Esophagus muscularis mucosa (tissue), 4 donors: ENCODE measurements around the gene DENND4C. TPM values are rescaled to one million over a fixed set of nuclear protein-coding genes. Genes with fewer than 3 reads are reported as not detected.

Source experiments
- DNase-seq: peaks from one replicate; pipeline ENCODE4 v3.0.0-alpha.2; 2017; ENCODE audit errors: extremely low spot score
- H3K27ac ChIP-seq, 4 donors: fragments of 200-600 bp; sonication (generic); replicated peaks in 1 of 4; 1 replicate in 3 of 4; 2 replicates in 1 of 4; pipeline ENCODE4 v1.5.1; 2016 to 2019; ENCODE audit warnings: mild to moderate bottlenecking in 1 of 4
- H3K27me3 ChIP-seq, 4 donors: fragments of 200-600 bp; sonication (generic); one replicate each; pipeline versions ENCODE4 v1.5.1 to v1.6.0; 2016 to 2019
- H3K36me3 ChIP-seq, 4 donors: fragments of 200-600 bp; sonication (generic); one replicate each; pipeline ENCODE4 v1.5.1; 2016 to 2019
- H3K4me1 ChIP-seq, 4 donors: fragments of 200-600 bp; sonication (generic); one replicate each; pipeline ENCODE4 v1.5.1; 2016 to 2019
- H3K4me3 ChIP-seq, 4 donors: fragments of 200-600 bp; sonication (generic); 1 replicate in 2 of 4; 2 replicates in 2 of 4; pipeline ENCODE4 v1.5.1; 2016 to 2019; ENCODE audit warnings: mild to moderate bottlenecking in 4 of 4, moderate library complexity in 1 of 4
- H3K9me3 ChIP-seq, 4 donors: fragments of 200-600 bp; sonication (generic); 1 replicate in 3 of 4; 2 replicates in 1 of 4; pipeline ENCODE4 v1.5.1; 2016 to 2019
- CTCF ChIP-seq, 3 experiments: fragments of 200-600 bp in 2 of 3; fragments of 450-650 bp in 1 of 3; sonication (generic) in 2 of 3; IDR thresholded peaks; one replicate each; pipeline ENCODE4 v1.5.1; 2017 to 2019; ENCODE audit warnings: antibody characterized with exemption in 3 of 3, mild to moderate bottlenecking in 2 of 3, moderate library complexity in 1 of 3
- EP300 ChIP-seq: sonication (generic); formaldehyde crosslinking; IDR thresholded peaks from one replicate; pipeline ENCODE4 v1.6.1; 2017; ENCODE audit warnings: antibody characterized with exemption
- POLR2A ChIP-seq: fragments of 450-650 bp; IDR thresholded peaks from one replicate; pipeline ENCODE4 v1.6.1; 2017; ENCODE audit warnings: antibody characterized with exemption, moderate library complexity, mild to moderate bottlenecking, low read depth
- POLR2AphosphoS5 ChIP-seq, 2 donors: sonication (generic); formaldehyde crosslinking; IDR thresholded peaks; one replicate each; pipeline ENCODE4 v1.6.1; 2017; ENCODE audit warnings: antibody characterized with exemption in 2 of 2
- WGBS: methylation state at CpG from one replicate; pipeline ENCODE4 v1.1.5; 2018; 5-methylcytosine and 5-hydroxymethylcytosine counted together
- intact Hi-C: fragments of 100-400 bp; cut with DNase I; formaldehyde crosslinking; loops from one replicate; pipeline ENCODE4 v1.15.1; 2023
- total RNA-seq, 4 donors: library from RNA; depleted of rRNA; stranded (reverse); fragments of >200 nt; gene quantifications; one replicate each; pipeline versions ENCODE4 v1.1.0 to v1.2.1, GENCODE V29; 2016

Gene DENND4C
- total RNA-seq, 4 donors from 2014 or later, result 59.1 to 97.3 (median 88.1) TPM

GRCh38 chr9:19369107-19369506, 138.6 kb downstream of the DENND4C start:
- WGBS, result 92% methylated on average over 2 of the region's 2 CpGs
- intact Hi-C loops, result no loop called here

DNA sequence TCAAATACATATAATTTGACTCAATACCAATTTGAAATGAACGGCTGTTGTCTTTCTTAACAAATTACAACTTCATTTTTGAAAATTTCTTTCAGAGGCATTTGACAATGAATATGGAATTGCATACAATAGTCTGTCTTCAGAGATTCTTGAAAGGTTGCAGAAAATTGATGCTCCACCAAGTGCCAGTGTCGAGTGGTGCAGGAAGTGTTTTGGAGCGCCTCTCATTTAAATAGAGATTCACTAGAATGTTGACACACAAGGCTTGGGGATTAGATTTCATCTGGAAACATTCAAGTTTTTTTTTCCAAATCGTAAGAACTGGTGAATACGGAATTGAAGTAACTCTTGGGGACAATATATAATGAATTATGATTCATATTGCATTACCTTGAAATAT, 141.4 kb downstream of the DENND4C start:
- TF ChIP-seq CTCF (IDR thresholded peaks at IDR 0.05) (no peak), EP300 (no peak), POLR2A (no peak), POLR2AphosphoS5 (IDR thresholded peaks at IDR 0.05) (no peak)
- Histone ChIP-seq H3K4me3 (no peak overlapping the region), H3K27me3 (no peaks in the 10 kb centered on the region), H3K4me1 (peaks cover 0 to 2% (median 0%) of the 10 kb centered on the region in 4 donors), H3K27ac (no peak overlapping the region), H3K36me3 (peaks cover 45 to 100% (median 70%) of the 10 kb centered on the region in 4 donors), H3K9me3 (no peaks in the 10 kb centered on the region)
- WGBS, result 80% methylated on average over 5 of the region's 5 CpGs
- intact Hi-C loops, result loop anchor here (10.0 kb wide), 1 partner anchor 137 kb away; the partner anchor contains the start of gene DENND4C
- DNase-seq, result no peak

More at GRCh38 chr9:19369107-19369506, 138.6 kb downstream of the DENND4C start:
- Histone ChIP-seq H3K27me3 (no peaks in the 10 kb centered on the region), H3K9me3 (no peaks in the 10 kb centered on the region), H3K4me3 (no peak overlapping the region), H3K4me1 (no peaks in the 10 kb centered on the region), H3K27ac (no peak overlapping the region), H3K36me3 (peaks cover 37 to 99% (median 65%) of the 10 kb centered on the region in 4 donors)
- TF ChIP-seq POLR2AphosphoS5 (IDR thresholded peaks at IDR 0.05), result no peak
- no peak for TF ChIP-seq CTCF (IDR thresholded peaks at IDR 0.05)
- TF ChIP-seq EP300, result no peak
- no peak for TF ChIP-seq POLR2A
- no peak for DNase-seq

DNA sequence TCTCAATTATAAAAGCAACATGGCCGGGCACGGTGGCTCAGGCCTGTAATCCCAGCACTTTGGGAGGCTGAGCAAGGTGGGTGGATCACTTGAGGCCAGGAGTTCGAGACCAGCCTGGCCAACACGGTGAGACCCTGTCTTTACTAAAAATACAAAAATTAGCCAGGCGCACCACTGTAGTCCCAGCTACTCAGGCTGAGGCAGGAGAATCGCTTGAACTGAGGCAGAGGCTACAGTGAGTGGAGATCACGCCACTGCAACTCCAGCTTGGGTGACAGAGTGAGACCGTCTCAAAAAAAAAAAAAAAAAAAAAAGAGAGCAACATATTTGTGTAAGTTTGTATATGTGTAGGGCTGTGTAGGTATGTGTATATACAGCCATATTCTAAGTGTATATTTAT, 142.1 kb downstream of the DENND4C start:
- no peak overlapping the region for H3K27ac ChIP-seq
- H3K4me1 ChIP-seq, result peaks cover under 1 to 8% (median 5%) of the 10 kb centered on the region in 4 donors
- WGBS, result 93% methylated on average over 8 of the region's 8 CpGs
- DNase-seq, result no peak
- H3K36me3 ChIP-seq, result peaks cover 48 to 100% (median 72%) of the 10 kb centered on the region in 4 donors
- no peaks in the 10 kb centered on the region for H3K27me3 ChIP-seq
- intact Hi-C loops, result loop anchor here (10.0 kb wide), 1 partner anchor 138 kb away; the partner anchor contains the start of gene DENND4C
- H3K9me3 ChIP-seq, result no peaks in the 10 kb centered on the region
- TF ChIP-seq POLR2A (no peak), POLR2AphosphoS5 (IDR thresholded peaks at IDR 0.05) (no peak), CTCF (IDR thresholded peaks at IDR 0.05) (no peak), EP300 (no peak)
- H3K4me3 ChIP-seq, result no peak overlapping the region

- Histone ChIP-seq H3K27me3 (no peaks in the 10 kb centered on the region), H3K9me3 (no peaks in the 10 kb centered on the region), H3K4me1 (peaks cover 8 to 17% (median 15%) of the 10 kb centered on the region in 4 donors), H3K4me3 (no peak overlapping the region), H3K36me3 (peaks cover 54 to 100% (median 77%) of the 10 kb centered on the region in 4 donors), H3K27ac (no peak overlapping the region)
- no peak for DNase-seq
- intact Hi-C loops, result loop anchor here (10.0 kb wide), 1 partner anchor 139 kb away; the partner anchor contains the start of gene DENND4C
- TF ChIP-seq EP300 (no peak), POLR2AphosphoS5 (IDR thresholded peaks at IDR 0.05) (no peak), CTCF (IDR thresholded peaks at IDR 0.05) (no peak)
These were observed 143.0 kb downstream of the DENND4C start for GRCh38 chr9:19373527-19373926.

GRCh38 chr9:19375538-19375937, 145.0 kb downstream of the DENND4C start:
- Histone ChIP-seq H3K27ac (no peak overlapping the region), H3K9me3 (no peaks in the 10 kb centered on the region), H3K4me3 (no peak overlapping the region), H3K36me3 (peaks cover 40 to 82% (median 68%) of the 10 kb centered on the region in 4 donors), H3K27me3 (no peaks in the 10 kb centered on the region), H3K4me1 (peaks cover 16 to 28% (median 26%) of the 10 kb centered on the region in 4 donors)
- intact Hi-C loops, result loop anchor here (10.0 kb wide), 1 partner anchor 141 kb away; the partner anchor contains the start of gene DENND4C
- no peak for DNase-seq
- no peak for TF ChIP-seq POLR2AphosphoS5 (IDR thresholded peaks at IDR 0.05)
